Measurements from ENCODE around the gene UBA3.

UBA3 gene

DNA sequence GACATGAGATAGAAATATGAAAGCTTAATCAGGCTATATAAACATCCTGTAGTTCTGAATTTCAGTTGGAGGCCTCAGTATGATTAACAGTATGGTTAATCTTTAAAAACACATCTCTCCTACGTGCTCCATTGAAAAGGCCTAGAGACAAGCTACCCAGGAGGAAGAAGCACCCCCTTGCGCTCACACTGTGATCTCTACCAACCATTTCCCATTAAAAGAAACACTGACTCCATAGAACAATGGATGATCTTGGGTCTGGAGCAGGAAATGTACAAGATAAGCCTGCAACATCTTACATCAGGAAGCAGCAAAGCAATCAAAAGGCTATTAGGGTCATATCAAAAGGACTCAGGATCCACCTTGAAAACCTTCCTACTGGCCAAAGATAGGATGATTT lies 63.3 kb downstream of the UBA3 start:
- Histone ChIP-seq H3K4me3 (ENCODE audit: low read length in 2 of 2) (no peak overlapping the region), H3K9me3 (ENCODE audit: control insufficient read depth in 2 of 2, low read length in 2 of 2) (no peaks in the 10 kb centered on the region), H3K36me3 (ENCODE audit: control insufficient read depth in 2 of 2, insufficient read depth in 2 of 2, low read length in 2 of 2) (peaks cover 2 to 10% of the 10 kb centered on the region in 2 donors), H3K9ac (ENCODE audit: low read depth in 1 of 2, low read length in 2 of 2) (no peak overlapping the region), H3K27ac (ENCODE audit: low read depth in 2 of 2, low read length in 2 of 2) (no peak overlapping the region), H3K27me3 (ENCODE audit: control insufficient read depth in 2 of 2, insufficient read depth in 2 of 2, low read length in 2 of 2) (no peaks in the 10 kb centered on the region), H3K4me1 (ENCODE audit: control insufficient read depth in 2 of 2, insufficient read depth in 2 of 2, low read length in 2 of 2) (peaks cover 3 to 7% of the 10 kb centered on the region in 2 donors)

DNA sequence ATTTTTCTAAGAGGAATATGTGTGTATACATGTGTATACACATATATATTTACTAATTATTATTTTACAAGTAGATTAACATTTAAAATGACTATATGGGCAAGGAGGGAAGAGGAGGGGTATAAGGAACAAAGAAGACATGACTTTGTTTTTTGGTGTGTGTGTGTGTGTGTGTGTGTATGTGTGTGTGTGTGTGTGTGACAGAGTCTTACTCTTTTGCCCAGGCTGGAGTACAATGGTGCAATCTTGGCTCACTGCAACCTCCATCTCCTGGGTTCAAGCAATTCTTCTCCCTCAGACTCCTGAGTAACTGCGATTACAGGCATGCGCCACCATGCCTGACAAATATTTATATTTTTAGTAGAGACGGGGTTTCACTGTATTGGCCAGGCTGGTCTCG lies 64.1 kb downstream of the UBA3 start:
- Histone ChIP-seq H3K9me3 (ENCODE audit: control insufficient read depth in 2 of 2, low read length in 2 of 2) (no peaks in the 10 kb centered on the region), H3K27ac (ENCODE audit: low read depth in 2 of 2, low read length in 2 of 2) (no peak overlapping the region)

DNA sequence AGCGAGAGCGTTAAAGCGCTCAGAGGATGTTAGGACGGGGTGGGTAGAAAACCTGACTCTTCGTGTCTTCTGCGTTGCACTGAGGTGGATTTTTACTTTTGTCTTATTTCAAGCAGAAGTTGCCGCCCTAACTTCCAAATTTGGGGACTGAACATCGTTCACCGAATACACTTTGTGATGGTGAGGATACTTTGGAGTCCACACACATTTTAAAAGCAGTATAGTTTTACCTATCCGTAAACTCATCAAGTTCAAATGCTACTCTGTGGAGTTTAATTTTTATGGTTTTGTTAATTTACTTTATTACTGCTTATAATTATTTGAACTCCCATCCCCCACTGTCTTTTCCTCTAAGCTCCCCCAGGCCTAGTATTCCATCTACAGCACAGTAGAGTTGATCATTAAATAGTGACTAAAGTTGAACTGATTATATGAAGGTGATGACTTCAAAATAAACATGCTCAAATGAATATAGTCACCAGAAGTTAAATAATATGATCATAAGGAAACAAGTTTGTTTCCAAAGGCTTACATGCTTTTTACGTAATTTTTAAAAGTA lies 66.1 kb downstream of the UBA3 start:
- peaks cover 0 to 4% of the 10 kb centered on the region in 2 donors for H3K36me3 ChIP-seq (ENCODE audit: control insufficient read depth in 2 of 2, insufficient read depth in 2 of 2, low read length in 2 of 2)
- no peaks in the 10 kb centered on the region for H3K27me3 ChIP-seq (ENCODE audit: control insufficient read depth in 2 of 2, insufficient read depth in 2 of 2, low read length in 2 of 2)
- H3K4me1 ChIP-seq (ENCODE audit: control insufficient read depth in 2 of 2, insufficient read depth in 2 of 2, low read length in 2 of 2) = peaks cover 3 to 7% of the 10 kb centered on the region in 2 donors
- peak overlapping the region; percentile 89 to 91 for H3K27ac ChIP-seq (ENCODE audit: low read depth in 2 of 2, low read length in 2 of 2)
- peak overlapping the region; percentile 81 to 83 for H3K4me3 ChIP-seq (ENCODE audit: low read length in 2 of 2)
- no peaks in the 10 kb centered on the region for H3K9me3 ChIP-seq (ENCODE audit: control insufficient read depth in 2 of 2, low read length in 2 of 2)
- H3K9ac ChIP-seq (ENCODE audit: low read depth in 1 of 2, low read length in 2 of 2) = peak overlapping the region; percentile 83 to 90

More for the DNA sequence above, 64.1 kb downstream of the UBA3 start:
- H3K9ac ChIP-seq (ENCODE audit: low read depth in 1 of 2, low read length in 2 of 2) = no peak overlapping the region
- no peaks in the 10 kb centered on the region for H3K27me3 ChIP-seq (ENCODE audit: control insufficient read depth in 2 of 2, insufficient read depth in 2 of 2, low read length in 2 of 2)
- peaks cover 3 to 7% of the 10 kb centered on the region in 2 donors for H3K4me1 ChIP-seq (ENCODE audit: control insufficient read depth in 2 of 2, insufficient read depth in 2 of 2, low read length in 2 of 2)
- H3K4me3 ChIP-seq (ENCODE audit: low read length in 2 of 2) = no peak overlapping the region
- peaks cover 0 to 6% of the 10 kb centered on the region in 2 donors for H3K36me3 ChIP-seq (ENCODE audit: control insufficient read depth in 2 of 2, insufficient read depth in 2 of 2, low read length in 2 of 2)

DNA sequence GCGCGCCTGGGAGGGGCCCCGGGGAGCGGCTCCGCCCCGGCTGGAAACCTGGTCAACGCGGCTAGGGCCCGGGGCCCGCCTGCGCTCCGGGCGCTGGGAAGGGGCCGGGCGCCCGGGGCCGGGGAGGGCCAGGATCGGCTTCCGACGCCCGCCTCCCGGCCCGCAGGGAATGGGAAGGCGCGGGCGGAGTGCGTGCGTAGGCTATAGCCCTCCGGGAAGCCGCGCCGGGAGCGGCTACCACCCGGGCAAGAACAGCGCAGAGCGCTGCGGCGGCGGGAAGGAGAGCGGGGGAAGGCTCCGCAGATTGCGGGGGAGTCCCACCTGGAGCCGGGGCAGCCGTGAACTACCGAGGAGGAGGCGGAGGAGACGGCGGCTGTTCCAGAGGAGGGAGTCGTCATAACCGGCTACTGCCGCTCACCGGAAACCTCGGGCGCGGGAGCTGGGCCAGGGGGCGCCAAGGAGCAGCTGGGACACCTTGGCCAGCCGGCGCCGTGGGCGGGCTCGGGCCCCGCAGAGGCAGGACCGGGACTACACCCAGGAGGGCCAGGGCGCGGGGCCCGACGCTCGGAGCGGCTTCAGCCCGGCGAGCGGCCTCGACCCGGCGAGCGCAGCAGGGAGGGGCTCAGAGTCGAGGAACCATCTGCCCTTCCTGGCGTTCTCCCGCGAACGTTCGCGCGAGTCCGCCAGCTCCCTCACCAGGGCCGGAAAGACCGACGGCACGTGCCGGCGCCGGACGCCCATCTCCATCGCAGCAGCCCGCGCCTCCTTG lies 66.7 kb downstream of the UBA3 start, which contains the start of gene EOGT:
Gene EOGT (minus strand): TSS at position 432 of the 769 bp plus-strand sequence. CDS start 3,838 bp downstream, outside the sequence.
- H3K9me3 ChIP-seq (ENCODE audit: control insufficient read depth in 2 of 2, low read length in 2 of 2) = no peaks in the 10 kb centered on the region
- peak within 1 kb of the TSS; percentile 81 to 83 for H3K4me3 ChIP-seq (ENCODE audit: low read length in 2 of 2)
- peaks cover 0 to 10% of the 10 kb centered on the region in 2 donors for H3K36me3 ChIP-seq (ENCODE audit: control insufficient read depth in 2 of 2, insufficient read depth in 2 of 2, low read length in 2 of 2)
- H3K27ac ChIP-seq (ENCODE audit: low read depth in 2 of 2, low read length in 2 of 2) = peak within 1 kb of the TSS; percentile 89 to 91
- H3K9ac ChIP-seq (ENCODE audit: low read depth in 1 of 2, low read length in 2 of 2) = peak within 1 kb of the TSS; percentile 83 to 90
- H3K4me1 ChIP-seq (ENCODE audit: control insufficient read depth in 2 of 2, insufficient read depth in 2 of 2, low read length in 2 of 2) = peaks cover 3 to 7% of the 10 kb centered on the region in 2 donors
- no peaks in the 10 kb centered on the region for H3K27me3 ChIP-seq (ENCODE audit: control insufficient read depth in 2 of 2, insufficient read depth in 2 of 2, low read length in 2 of 2)

DNA sequence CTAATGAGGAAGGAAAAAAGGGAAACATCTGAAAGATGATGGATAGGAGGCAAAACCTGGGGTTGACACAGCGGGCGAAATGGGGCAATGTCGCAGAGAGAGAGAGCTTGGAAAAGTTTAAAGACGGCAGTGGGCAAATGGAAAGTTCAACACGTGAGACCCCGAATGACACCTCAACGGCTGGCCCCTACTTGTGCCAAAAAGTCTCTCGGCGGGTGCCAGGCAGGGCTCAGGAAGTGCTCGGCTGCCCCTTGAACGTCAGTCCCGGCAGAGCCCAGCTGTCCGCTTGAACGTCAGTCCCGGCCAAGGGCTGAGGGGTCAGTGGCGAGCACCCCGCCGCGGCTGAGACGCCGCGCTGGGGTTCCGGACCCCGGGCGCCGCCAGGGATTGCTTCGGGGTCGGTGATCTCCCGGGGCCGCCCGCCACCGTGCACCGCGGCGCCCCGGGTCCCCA lies 67.3 kb downstream of the UBA3 start:
- no peaks in the 10 kb centered on the region for H3K27me3 ChIP-seq (ENCODE audit: control insufficient read depth in 2 of 2, insufficient read depth in 2 of 2, low read length in 2 of 2)
- H3K9me3 ChIP-seq (ENCODE audit: control insufficient read depth in 2 of 2, low read length in 2 of 2) = no peaks in the 10 kb centered on the region
- H3K27ac ChIP-seq (ENCODE audit: low read depth in 2 of 2, low read length in 2 of 2) = peak overlapping the region; percentile 89 to 91
- peaks cover 3 to 7% of the 10 kb centered on the region in 2 donors for H3K4me1 ChIP-seq (ENCODE audit: control insufficient read depth in 2 of 2, insufficient read depth in 2 of 2, low read length in 2 of 2)
- peak overlapping the region; percentile 83 to 90 for H3K9ac ChIP-seq (ENCODE audit: low read depth in 1 of 2, low read length in 2 of 2)
- peaks cover 3 to 5% of the 10 kb centered on the region in 2 donors for H3K36me3 ChIP-seq (ENCODE audit: control insufficient read depth in 2 of 2, insufficient read depth in 2 of 2, low read length in 2 of 2)
- H3K4me3 ChIP-seq (ENCODE audit: low read length in 2 of 2) = peak overlapping the region; percentile 81 to 83

DNA sequence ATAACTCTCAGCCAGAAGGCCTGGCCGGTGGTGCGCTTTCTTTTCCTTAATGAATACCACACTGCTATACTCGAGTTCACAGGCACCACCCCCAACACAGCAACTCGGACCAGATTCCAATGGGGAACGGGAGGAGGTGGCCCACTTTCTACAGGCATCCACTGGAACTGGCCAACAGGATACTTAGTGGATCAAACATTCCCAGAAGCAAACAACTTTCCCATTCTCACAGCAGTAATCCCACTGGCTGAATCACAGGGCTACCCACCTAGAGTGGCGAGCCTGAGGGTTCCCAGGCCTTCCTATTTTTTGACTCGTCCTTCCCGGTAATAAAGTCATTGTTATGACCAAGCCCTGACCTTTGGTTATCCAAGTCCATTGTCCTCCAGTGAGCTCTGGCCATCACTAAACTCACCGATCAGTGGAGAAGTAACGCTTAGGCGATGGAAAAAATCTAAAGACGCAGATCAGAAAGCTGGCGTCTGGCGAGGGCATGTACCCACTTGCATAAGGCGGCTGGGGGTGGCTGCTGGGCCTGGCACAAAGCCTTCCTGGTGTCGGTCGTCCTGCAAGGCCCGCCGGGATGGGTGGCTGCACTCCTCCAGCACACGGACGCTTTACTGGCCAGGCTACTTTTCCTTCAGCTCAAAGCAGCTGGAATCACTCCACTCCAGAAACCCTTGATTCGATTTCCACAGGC lies 67.9 kb downstream of the UBA3 start:
- Histone ChIP-seq H3K4me3 (ENCODE audit: low read length in 2 of 2) (peak overlapping the region; percentile 81 to 83), H3K9me3 (ENCODE audit: control insufficient read depth in 2 of 2, low read length in 2 of 2) (no peaks in the 10 kb centered on the region), H3K27me3 (ENCODE audit: control insufficient read depth in 2 of 2, insufficient read depth in 2 of 2, low read length in 2 of 2) (no peaks in the 10 kb centered on the region), H3K36me3 (ENCODE audit: control insufficient read depth in 2 of 2, insufficient read depth in 2 of 2, low read length in 2 of 2) (peaks cover 5% of the 10 kb centered on the region in 2 donors), H3K27ac (ENCODE audit: low read depth in 2 of 2, low read length in 2 of 2) (peak overlapping the region; percentile 89 to 91), H3K4me1 (ENCODE audit: control insufficient read depth in 2 of 2, insufficient read depth in 2 of 2, low read length in 2 of 2) (peaks cover 3 to 7% of the 10 kb centered on the region in 2 donors), H3K9ac (ENCODE audit: low read depth in 1 of 2, low read length in 2 of 2) (peak overlapping the region; percentile 83 to 90)

DNA sequence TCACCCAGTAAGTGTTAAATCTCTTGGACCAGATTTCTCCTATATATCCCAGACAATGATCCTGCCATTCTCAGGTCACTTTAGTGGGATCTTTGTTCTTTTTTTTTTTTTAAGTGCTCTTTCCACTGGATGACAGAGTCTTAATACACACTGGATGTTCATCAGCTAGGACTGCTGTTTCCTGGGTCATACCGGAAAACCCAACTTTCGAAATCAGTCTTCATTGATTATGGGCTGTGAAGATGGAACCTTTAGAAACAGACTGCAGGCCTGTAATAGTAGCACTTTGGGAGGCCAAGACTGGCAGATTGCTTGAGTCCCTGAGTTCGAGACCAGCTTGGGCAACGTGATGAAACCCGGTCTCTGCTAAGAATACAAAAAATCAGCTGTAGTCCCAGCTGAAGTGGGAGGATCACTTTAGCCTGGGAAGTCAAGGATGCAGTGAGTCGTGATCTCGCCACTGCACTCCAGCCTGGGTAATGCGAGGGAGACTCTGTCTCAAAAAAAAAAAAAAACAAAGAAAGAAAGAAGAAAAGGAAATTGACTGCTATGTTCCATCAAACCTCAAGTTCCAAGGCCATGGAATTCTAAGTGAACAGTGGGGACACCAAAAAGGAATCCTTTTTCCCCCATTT lies 69.0 kb downstream of the UBA3 start:
- no peaks in the 10 kb centered on the region for H3K27me3 ChIP-seq (ENCODE audit: control insufficient read depth in 2 of 2, insufficient read depth in 2 of 2, low read length in 2 of 2)
- H3K36me3 ChIP-seq (ENCODE audit: control insufficient read depth in 2 of 2, insufficient read depth in 2 of 2, low read length in 2 of 2) = peaks cover 5% of the 10 kb centered on the region in 2 donors
- no peak overlapping the region for H3K9ac ChIP-seq (ENCODE audit: low read depth in 1 of 2, low read length in 2 of 2)
- no peak overlapping the region for H3K4me3 ChIP-seq (ENCODE audit: low read length in 2 of 2)
- no peaks in the 10 kb centered on the region for H3K9me3 ChIP-seq (ENCODE audit: control insufficient read depth in 2 of 2, low read length in 2 of 2)
- no peak overlapping the region for H3K27ac ChIP-seq (ENCODE audit: low read depth in 2 of 2, low read length in 2 of 2)
- H3K4me1 ChIP-seq (ENCODE audit: control insufficient read depth in 2 of 2, insufficient read depth in 2 of 2, low read length in 2 of 2) = peaks cover 3 to 7% of the 10 kb centered on the region in 2 donors

DNA sequence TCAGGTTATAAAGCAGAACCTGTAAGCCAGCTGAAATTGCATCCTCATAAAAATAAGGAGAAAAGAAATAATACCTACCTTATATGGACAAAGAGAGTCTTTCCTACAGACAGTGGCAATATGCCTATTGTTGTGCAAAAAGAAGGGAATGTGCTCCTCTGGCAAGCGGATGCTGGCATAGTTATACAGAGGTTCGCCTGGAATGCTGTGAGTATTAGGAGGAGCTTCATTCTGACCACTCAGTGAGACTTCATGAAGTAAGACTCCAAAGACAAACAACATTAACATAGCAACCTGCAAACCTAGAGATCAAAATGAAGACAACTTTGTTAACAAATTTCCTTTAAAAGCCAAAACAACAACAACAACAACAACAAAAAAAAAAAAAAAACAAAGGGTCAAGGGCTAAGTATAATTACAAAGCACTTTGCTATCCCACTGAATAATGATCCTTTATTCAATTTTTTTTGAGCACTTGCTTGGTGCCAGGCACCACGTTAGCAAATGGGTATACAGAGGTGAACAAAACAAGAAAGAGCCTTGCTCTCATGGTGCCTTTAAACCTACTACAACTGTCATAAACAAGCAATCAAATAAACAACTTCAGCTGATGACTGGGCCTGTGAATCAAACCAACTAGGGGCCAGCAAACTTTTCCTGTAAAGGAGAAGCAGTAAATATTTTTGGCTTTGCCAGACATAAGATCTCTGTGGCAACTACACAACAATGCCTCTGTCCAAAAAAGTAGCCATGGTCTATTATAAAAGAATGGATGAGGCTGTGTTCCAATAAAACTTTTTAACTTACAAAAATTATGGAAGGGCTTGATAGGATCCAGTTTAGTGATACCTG lies 70.4 kb downstream of the UBA3 start:
- H3K4me1 ChIP-seq (ENCODE audit: control insufficient read depth in 2 of 2, insufficient read depth in 2 of 2, low read length in 2 of 2) = peaks cover 3 to 7% of the 10 kb centered on the region in 2 donors
- no peak overlapping the region for H3K4me3 ChIP-seq (ENCODE audit: low read length in 2 of 2)
- no peaks in the 10 kb centered on the region for H3K27me3 ChIP-seq (ENCODE audit: control insufficient read depth in 2 of 2, insufficient read depth in 2 of 2, low read length in 2 of 2)
- no peak overlapping the region for H3K27ac ChIP-seq (ENCODE audit: low read depth in 2 of 2, low read length in 2 of 2)
- H3K9ac ChIP-seq (ENCODE audit: low read depth in 1 of 2, low read length in 2 of 2) = no peak overlapping the region
- H3K9me3 ChIP-seq (ENCODE audit: control insufficient read depth in 2 of 2, low read length in 2 of 2) = no peaks in the 10 kb centered on the region
- peaks cover 5 to 9% of the 10 kb centered on the region in 2 donors for H3K36me3 ChIP-seq (ENCODE audit: control insufficient read depth in 2 of 2, insufficient read depth in 2 of 2, low read length in 2 of 2)

DNA sequence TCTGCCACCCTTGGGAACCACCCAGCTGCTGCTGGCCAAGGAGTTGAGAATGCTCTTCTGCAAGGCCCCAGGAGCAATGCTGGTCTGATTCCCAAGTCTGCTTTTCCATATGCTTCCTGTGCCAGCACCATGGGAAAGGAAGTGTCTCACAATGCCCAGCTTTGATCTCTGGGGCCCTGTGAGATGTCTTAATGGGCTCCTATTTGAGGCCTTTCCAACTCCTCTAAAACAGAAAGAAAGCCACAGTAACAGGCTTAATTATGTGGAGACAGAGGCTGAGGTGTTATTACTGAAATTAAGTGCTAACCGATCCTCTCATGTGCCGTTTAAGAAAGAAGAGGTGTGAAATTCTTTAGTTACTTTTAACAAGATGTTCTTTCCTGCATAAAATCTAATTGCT lies 71.2 kb downstream of the UBA3 start:
- Histone ChIP-seq H3K36me3 (ENCODE audit: control insufficient read depth in 2 of 2, insufficient read depth in 2 of 2, low read length in 2 of 2) (peaks cover 5 to 9% of the 10 kb centered on the region in 2 donors), H3K9ac (ENCODE audit: low read depth in 1 of 2, low read length in 2 of 2) (no peak overlapping the region), H3K4me3 (ENCODE audit: low read length in 2 of 2) (no peak overlapping the region), H3K9me3 (ENCODE audit: control insufficient read depth in 2 of 2, low read length in 2 of 2) (no peaks in the 10 kb centered on the region), H3K27me3 (ENCODE audit: control insufficient read depth in 2 of 2, insufficient read depth in 2 of 2, low read length in 2 of 2) (no peaks in the 10 kb centered on the region), H3K4me1 (ENCODE audit: control insufficient read depth in 2 of 2, insufficient read depth in 2 of 2, low read length in 2 of 2) (peaks cover 3% of the 10 kb centered on the region in 2 donors), H3K27ac (ENCODE audit: low read depth in 2 of 2, low read length in 2 of 2) (no peak overlapping the region)

Measured in mucosa of rectum (tissue), 2 donors.